GM19351 (cell line): Measurements from ENCODE around the gene RRAS2.
"Not testable (repeated sequence)": the region's sequence is repeated elsewhere in the genome, so short reads cannot be mapped to it uniquely, and the experiment has no call there.

Experiments used
- ATAC-seq: cut with Tn5 transposase; IDR thresholded peaks from one replicate; pipeline ENCODE4 v1.9.1; 2021; ENCODE audit warnings: mild to moderate bottlenecking, moderate library complexity; ENCODE audit not compliant: unreplicated experiment

The RRAS2 gene

DNA sequence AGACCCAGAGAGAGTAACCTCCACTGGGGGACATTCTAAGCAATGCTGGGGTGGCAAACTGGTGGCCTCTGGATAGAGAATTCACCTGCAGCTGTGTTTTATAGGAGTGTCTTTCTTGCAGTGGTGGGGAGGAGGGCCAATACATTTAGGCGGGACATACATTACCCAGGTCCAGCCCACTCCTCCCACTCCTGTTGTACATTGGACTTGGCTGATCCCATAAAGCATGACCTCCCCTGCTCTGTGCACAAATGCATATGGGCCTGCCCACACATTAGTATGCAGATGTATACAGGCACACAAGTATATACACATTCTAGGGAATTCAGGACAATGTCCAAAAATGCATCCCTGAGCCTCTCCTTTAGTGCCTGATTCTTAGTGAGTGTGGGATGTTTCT lies 99.1 kb downstream of the RRAS2 start:
- no peak for ATAC-seq

DNA sequence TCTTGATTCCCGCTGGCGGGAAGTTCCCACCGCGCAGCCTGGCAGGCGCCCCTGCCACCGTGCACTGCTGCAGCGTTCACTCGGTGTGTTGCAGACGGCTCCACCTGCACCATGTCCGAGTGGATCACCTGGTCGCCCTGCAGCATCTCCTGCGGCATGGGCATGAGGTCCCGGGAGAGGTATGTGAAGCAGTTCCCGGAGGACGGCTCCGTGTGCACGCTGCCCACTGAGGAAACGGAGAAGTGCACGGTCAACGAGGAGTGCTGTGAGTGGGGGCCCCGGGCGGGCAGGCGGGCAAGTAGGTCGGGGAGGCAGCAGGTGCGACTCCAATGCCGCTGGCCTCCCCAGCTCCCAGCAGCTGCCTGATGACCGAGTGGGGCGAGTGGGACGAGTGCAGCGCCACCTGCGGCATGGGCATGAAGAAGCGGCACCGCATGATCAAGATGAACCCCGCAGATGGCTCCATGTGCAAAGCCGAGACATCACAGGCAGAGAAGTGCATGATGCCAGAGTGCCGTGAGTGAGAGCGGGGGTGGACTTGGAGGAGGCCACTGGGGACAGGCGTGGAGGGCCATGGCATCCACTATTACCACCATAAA lies 99.7 kb downstream of the RRAS2 start:
- ATAC-seq, result no peak

- ATAC-seq, result no peak
These were observed 100.6 kb downstream of the RRAS2 start for GRCh38 chr11:14258221-14258935.

DNA sequence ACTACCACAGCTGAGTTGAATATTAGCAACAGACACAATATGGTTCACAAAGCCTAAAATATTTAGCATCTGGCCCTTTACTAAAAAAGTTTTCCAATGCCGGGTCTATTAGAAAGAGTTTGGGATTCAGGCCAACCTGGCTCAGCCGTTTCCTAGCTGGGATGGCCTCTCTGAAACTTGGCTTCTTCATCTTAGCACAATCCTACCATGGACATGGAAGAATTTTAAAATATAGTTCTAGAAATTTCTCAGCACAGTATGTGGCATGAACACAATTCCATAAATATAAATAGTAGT lies 103.8 kb downstream of the RRAS2 start:
- no peak for ATAC-seq

DNA sequence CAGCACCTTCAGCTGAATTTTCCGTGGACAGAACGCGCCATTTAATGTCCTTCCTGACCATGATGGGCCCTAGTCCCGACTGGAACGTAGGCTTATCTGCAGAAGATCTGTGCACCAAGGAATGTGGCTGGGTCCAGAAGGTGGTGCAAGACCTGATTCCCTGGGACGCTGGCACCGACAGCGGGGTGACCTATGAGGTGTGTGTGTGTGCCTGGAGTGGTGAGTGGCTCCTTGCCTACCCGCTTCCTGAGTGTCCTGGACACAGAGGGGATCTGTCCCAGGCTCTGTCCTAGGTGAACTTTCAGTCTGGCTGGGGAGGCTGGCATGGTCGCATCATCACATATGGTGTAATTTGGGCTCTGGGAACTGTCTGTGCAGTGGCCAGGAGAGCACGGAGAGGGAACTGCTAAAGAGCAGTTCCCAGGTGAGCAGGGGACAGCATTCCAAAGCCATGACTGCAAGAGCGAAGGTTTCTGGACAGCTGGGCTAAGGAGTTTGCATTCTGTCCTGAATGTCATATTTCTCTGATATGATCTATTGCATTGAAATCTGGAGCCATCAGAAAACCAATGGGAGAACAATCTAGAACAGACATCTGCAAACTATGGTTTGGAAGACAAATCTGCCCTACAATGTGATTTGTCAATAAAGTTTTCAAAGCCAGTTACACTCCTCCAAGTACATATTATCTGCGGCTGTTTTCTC lies 104.3 kb downstream of the RRAS2 start:
- ATAC-seq, result no peak

DNA sequence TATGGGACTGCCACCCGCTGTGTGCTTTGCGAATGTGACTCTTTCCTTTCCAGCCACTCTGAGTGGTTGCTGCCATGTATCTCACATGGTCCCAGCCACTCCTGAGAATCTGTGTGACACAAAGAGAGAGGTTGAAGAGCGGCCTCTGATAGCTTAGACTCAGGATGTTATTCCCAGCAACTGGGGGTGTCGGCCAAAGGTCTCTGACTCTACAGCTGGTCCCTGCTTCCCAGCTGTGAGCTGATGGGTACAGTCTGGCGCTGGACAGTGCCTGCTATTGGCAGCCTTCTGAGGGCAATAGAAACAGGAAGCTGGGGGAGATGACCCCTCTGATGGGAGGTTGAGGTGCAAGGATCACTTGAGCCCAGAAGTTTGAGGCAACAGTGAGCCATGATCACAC lies 105.1 kb downstream of the RRAS2 start:
- ATAC-seq, result no peak

DNA sequence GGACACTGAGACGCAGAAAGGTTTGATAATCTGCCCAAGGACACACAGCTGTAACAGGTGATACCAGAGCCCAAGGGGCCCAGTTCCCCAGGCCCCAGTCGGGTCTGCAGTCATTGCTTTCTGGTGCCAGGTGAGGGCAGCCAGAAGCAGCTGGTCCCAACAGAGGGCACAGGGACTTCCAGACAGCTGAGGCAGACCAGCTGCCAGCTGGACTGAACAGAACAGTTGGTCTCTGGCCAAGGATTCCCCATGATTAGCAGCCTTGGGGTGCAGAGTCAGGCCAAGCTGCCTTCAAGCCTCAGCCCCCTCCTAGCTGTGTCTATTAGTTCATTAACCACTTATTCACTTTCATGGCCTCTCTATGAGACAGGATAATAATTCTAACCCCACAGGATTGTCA lies 105.6 kb downstream of the RRAS2 start:
- ATAC-seq, result no peak

DNA sequence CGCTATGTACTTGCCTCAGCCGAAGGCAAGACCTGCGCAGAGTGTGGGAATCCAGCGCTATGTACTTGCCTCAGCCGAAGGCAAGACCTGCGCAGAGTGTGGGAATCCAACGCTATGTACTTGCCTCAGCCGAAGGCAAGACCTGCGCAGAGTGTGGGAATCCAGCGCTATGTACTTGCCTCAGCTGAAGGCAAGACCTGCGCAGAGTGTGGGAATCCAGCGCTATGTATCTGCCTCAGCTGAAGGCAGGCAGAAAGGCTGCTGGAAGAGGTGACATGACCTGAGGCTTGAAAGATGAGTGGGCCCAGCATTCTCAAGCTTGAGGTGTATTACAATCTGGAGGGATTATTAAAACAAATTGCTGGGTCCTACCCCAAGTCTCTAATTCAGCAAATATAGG lies 106.5 kb downstream of the RRAS2 start:
- ATAC-seq, result not testable (repeated sequence)

- ATAC-seq, result no peak
These were observed 107.2 kb downstream of the RRAS2 start for GRCh38 chr11:14251754-14252153.

GRCh38 chr11:14249121-14249963 lies 109.6 kb downstream of the RRAS2 start:
- ATAC-seq, result peak; percentile 57

- no peak for ATAC-seq
These were observed 110.4 kb downstream of the RRAS2 start for GRCh38 chr11:14248580-14248981.

DNA sequence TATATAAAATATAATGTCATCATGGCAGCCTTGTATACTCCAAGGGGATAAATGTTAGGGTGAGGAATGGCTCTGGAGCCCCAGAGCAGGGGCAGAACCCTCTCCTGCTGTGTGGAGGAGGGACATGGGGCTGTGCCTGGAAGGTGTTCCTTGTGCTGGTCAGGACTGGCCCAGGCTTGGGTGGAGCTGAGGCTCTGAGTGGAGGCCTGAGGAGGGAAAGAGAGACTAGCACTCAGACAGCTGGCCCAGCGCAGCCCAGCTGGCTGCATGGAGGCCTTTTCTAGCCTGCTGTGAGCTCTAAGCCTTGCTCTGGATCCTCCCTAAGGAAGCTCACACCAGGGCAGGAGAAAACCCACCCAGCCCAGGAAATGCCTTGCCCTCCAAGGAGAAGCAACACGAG lies 113.5 kb downstream of the RRAS2 start:
- no peak for ATAC-seq

DNA sequence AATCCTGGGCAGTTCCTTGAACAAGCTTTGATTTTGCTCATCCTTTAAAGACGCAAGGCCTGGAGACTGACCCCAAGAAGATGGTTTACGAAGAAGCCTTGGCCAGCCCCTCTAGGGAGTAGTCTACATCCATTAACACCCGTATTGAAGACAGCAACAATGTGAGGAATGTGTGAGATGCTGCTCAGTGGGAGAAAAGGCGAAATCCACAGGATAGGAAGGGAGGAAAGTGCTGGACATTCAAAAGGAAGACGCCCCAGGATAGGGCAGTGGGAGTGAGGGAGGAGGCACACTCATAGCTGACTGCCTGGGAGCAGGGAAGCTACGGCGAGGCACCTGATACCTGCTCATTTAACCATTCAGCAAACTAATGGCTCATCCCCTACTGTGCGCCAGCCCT lies 114.1 kb downstream of the RRAS2 start:
- no peak for ATAC-seq

GRCh38 chr11:14242733-14243132 lies 116.2 kb downstream of the RRAS2 start:
- ATAC-seq, result no peak

GRCh38 chr11:14242187-14242586 lies 116.8 kb downstream of the RRAS2 start:
- ATAC-seq, result no peak

DNA sequence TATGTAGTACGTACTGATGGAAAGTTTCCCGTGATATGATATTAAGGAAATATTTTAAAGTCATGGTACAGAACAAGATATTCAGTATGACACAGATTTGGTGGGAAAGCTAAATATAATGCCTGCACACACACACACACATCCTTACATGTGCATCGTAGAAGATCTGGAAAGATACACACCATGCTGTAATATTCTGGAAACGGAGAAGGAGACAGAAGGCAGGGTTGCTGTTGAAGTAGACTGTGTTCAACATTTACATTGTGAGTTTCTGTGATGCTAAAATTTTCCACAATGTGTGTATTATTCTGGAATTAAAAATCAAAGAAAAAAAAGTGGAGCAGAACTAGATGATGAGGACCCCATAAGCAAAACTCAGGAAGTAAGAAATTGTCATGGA lies 118.0 kb downstream of the RRAS2 start:
- ATAC-seq, result no peak

- no peak for ATAC-seq
These were observed 118.8 kb downstream of the RRAS2 start for GRCh38 chr11:14240221-14240620.

DNA sequence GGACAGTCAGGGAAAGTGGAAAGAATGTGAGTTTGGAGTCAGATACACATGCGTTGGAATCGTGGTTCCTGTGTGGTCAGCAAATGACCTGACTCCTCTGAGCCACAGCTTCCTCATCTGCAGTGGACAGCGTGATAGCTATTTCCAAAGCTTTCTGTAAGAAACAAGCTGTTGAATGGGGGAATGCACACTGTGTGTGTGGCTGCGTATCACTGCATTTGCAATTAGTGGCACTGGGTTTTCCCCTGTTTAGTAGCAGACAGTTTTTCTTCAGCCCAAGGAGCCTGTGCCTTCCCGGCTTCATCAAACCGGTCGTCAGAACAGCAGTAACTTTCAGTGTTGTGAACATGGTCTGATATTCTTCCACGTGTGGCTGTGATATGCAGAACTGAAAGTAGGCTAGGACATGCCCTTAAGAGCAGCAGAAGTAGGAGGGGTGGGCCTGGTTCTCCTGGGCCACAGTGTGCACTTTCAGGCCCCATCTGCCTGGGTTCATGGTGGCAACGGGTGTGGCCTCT lies 121.5 kb downstream of the RRAS2 start:
- ATAC-seq, result peak; percentile 97

DNA sequence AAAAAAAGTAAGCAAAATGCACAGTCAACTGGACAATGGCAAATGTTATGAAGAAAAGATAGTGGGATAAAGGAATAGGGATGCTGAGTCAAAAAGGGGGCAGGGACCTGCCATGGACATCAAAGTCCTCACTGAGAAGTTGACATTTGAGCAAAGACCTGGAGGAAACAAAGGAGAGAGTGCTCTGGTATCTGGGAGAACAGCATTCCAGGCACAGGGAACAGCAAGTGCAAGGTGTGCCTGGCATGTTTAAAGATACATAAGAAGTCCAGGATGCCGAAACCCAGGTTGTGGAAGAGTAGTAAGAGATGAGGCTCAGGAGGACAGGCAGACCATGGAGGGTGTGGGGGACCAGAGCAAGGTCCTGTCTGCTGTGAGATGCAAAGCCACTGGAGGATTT lies 123.3 kb downstream of the RRAS2 start:
- no peak for ATAC-seq

DNA sequence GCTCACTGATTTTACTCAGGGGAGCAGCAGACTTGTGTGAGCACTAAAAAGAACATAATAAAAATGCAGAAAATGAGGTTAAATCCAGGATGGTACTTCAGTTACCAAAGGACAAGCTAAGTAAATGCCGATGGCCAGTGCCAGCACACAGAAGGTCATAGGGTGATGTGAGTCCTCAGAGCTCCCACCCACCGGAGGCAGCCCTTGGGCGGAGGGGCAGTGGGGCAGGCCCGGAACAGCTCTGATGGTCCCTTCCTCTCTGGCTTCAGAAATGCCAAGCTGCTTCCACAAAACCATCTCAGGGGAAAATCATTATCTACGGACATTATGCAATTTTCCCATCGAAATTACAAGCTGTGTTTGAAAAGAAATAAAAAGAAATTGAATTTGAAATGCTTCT lies 124.5 kb downstream of the RRAS2 start:
- no peak for ATAC-seq

DNA sequence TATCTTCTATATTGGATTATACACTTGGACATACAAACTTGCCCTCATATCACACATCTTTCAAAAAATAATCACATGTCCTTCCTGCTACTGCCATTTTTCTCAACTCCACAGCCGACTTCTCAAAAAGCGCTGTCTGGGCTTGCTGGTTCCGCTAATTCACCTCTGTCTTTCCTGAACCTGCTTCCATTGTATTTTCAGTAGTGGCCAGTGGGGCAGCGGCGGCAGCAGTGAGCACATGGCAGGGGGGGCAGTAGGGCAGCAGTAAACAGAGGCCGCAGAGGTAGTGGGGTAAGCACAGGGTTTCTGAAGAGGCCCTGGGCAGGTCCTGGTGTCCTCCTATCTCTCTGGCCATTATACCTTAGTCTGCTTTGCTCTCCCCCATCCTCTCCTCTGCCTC lies 126.3 kb downstream of the RRAS2 start:
- no peak for ATAC-seq
